ENCODE data around the gene SAMD8.
"Not testable (repeated sequence)": the region's sequence is repeated elsewhere in the genome, so short reads cannot be mapped to it uniquely, and the experiment has no call there.

The SAMD8 gene

GRCh38 chr10:75189266-75190096 is 78.0 kb downstream of the SAMD8 start:
- in situ Hi-C loops (cut with MboI; ENCODE audit: low sequenced_read_pairs), result no loop called here

GRCh38 chr10:75191821-75192568 is 80.5 kb downstream of the SAMD8 start:
- in situ Hi-C loops (cut with MboI; ENCODE audit: low sequenced_read_pairs), result no loop called here

- in situ Hi-C loops (cut with MboI; ENCODE audit: low sequenced_read_pairs), result not testable (repeated sequence)
Measured at GRCh38 chr10:75194625-75195024, 83.2 kb downstream of the SAMD8 start.

GRCh38 chr10:75195035-75195763 is 83.7 kb downstream of the SAMD8 start:
- in situ Hi-C loops (cut with MboI; ENCODE audit: low sequenced_read_pairs), result no loop called here

GRCh38 chr10:75197066-75197465 is 85.6 kb downstream of the SAMD8 start:
- in situ Hi-C loops (cut with MboI; ENCODE audit: low sequenced_read_pairs), result no loop called here

GRCh38 chr10:75197906-75198305 is 86.5 kb downstream of the SAMD8 start:
- in situ Hi-C loops (cut with MboI; ENCODE audit: low sequenced_read_pairs), result no loop called here

- in situ Hi-C loops (cut with MboI; ENCODE audit: low sequenced_read_pairs), result not testable (repeated sequence)
Measured at GRCh38 chr10:75199949-75200348, 88.5 kb downstream of the SAMD8 start.

- in situ Hi-C loops (cut with MboI; ENCODE audit: low sequenced_read_pairs), result no loop called here
Measured at GRCh38 chr10:75201793-75202307, 90.4 kb downstream of the SAMD8 start.

- in situ Hi-C loops (cut with MboI; ENCODE audit: low sequenced_read_pairs), result no loop called here
Measured at GRCh38 chr10:75202321-75203045, 91.0 kb downstream of the SAMD8 start.

- in situ Hi-C loops (cut with MboI; ENCODE audit: low sequenced_read_pairs), result not testable (repeated sequence)
Measured at GRCh38 chr10:75203046-75203620, 91.7 kb downstream of the SAMD8 start.

- in situ Hi-C loops (cut with MboI; ENCODE audit: low sequenced_read_pairs), result no loop called here
Measured at GRCh38 chr10:75203724-75204123, 92.3 kb downstream of the SAMD8 start.

GRCh38 chr10:75205908-75206307 is 94.5 kb downstream of the SAMD8 start:
- in situ Hi-C loops (cut with MboI; ENCODE audit: low sequenced_read_pairs), result no loop called here

GRCh38 chr10:75206638-75207037 is 95.2 kb downstream of the SAMD8 start:
- in situ Hi-C loops (cut with MboI; ENCODE audit: low sequenced_read_pairs), result not testable (repeated sequence)

- in situ Hi-C loops (cut with MboI; ENCODE audit: low sequenced_read_pairs), result no loop called here
Measured at GRCh38 chr10:75207079-75207856, 95.8 kb downstream of the SAMD8 start.

GRCh38 chr10:75207857-75208144 is 96.3 kb downstream of the SAMD8 start:
- in situ Hi-C loops (cut with MboI; ENCODE audit: low sequenced_read_pairs), result no loop called here

- in situ Hi-C loops (cut with MboI; ENCODE audit: low sequenced_read_pairs), result no loop called here
Measured at GRCh38 chr10:75208181-75208580, 96.7 kb downstream of the SAMD8 start.

- in situ Hi-C loops (cut with MboI; ENCODE audit: low sequenced_read_pairs), result no loop called here
Measured at GRCh38 chr10:75209086-75209920, 97.8 kb downstream of the SAMD8 start.

- in situ Hi-C loops (cut with MboI; ENCODE audit: low sequenced_read_pairs), result no loop called here
Measured at GRCh38 chr10:75209921-75210281, 98.4 kb downstream of the SAMD8 start.
